Kidney (tissue), 14 donors: Measurements from ENCODE around the gene SRM. TPM values are rescaled to one million over a fixed set of nuclear protein-coding genes. Genes with fewer than 3 reads are reported as not detected.
"Not testable (repeated sequence)": the region's sequence is repeated elsewhere in the genome, so short reads cannot be mapped to it uniquely, and the experiment has no call there.

ENCODE experiments used
- DNase-seq, 5 donors: peaks; one replicate each; pipeline ENCODE4 v3.0.0-alpha.2; 2013 to 2020
- FAIRE-seq: peaks from 2 replicates; lab custom pipeline; 2012; peaks lifted over from hg19 to GRCh38; lab: Jason Lieb, UNC
- H3K27ac ChIP-seq, 2 donors: one replicate each; pipeline ENCODE4 v1.7.0; 2013; ENCODE audit warnings: low read depth in 2 of 2, low read length in 2 of 2, inconsistent platforms in 1 of 2
- H3K27me3 ChIP-seq: one replicate; pipeline ENCODE4 v1.7.1; 2013; ENCODE audit warnings: low read length, inconsistent platforms; ENCODE audit not compliant: control insufficient read depth, insufficient read depth
- H3K36me3 ChIP-seq, 3 donors: one replicate each; pipeline versions ENCODE4 v1.7.0 to v1.7.1; 2013; ENCODE audit warnings: low read length in 3 of 3, control low read depth in 1 of 3, inconsistent platforms in 1 of 3; ENCODE audit not compliant: insufficient read depth in 3 of 3, control insufficient read depth in 2 of 3
- H3K4me1 ChIP-seq, 3 donors: one replicate each; pipeline versions ENCODE4 v1.7.0 to v1.7.1; 2013; ENCODE audit warnings: low read length in 3 of 3, inconsistent platforms in 1 of 3, low read depth in 1 of 3; ENCODE audit not compliant: control insufficient read depth in 2 of 3, insufficient read depth in 2 of 3
- H3K4me3 ChIP-seq, 3 donors: one replicate each; pipeline versions ENCODE4 v1.7.0 to v1.8.1; 2013; ENCODE audit warnings: low read length in 3 of 3, control low read depth in 1 of 3, inconsistent platforms in 1 of 3
- H3K9ac ChIP-seq, 3 donors: one replicate each; pipeline versions ENCODE4 v1.7.0 to v1.7.1; 2013; ENCODE audit warnings: low read length in 3 of 3, control low read depth in 1 of 3, inconsistent platforms in 1 of 3
- H3K9me3 ChIP-seq, 3 donors: one replicate each; pipeline versions ENCODE4 v1.7.0 to v1.7.1; 2013; ENCODE audit warnings: low read length in 3 of 3, control low read depth in 1 of 3, inconsistent platforms in 1 of 3; ENCODE audit not compliant: control insufficient read depth in 2 of 3, insufficient read depth in 1 of 3
- intact Hi-C: fragments of 100-400 bp; cut with DNase I; formaldehyde crosslinking; loops from one replicate; pipeline ENCODE4 v1.11.1; 2022
- polyA plus RNA-seq: library from polyadenylated mRNA; stranded (reverse); fragments of 350-450 nt; fragmentation: Illumina TruSeq; extraction: RNeasy Lipid Tissue Mini Kit (QIAGEN cat#74804); gene quantifications from one replicate; pipeline ENCODE4 v1.2.3, GENCODE V29; 2014; ENCODE audit warnings: low read depth, low replicate concordance; ENCODE audit not compliant: insufficient read depth
- total RNA-seq: library from RNA; stranded (reverse); fragmentation: NEBNext Ultra II Directional; extraction: Animal tissue kit (Norgen Biotek cat#: 25700); gene quantifications from one replicate; pipeline ENCODE4 v1.2.1, GENCODE V29; 2021
- TF ChIP-seq, protein P1 (sequence below): IDR thresholded peaks from 3 replicates; pipeline ENCODE4 v1.5.1; 2012; ENCODE audit warnings: mild to moderate bottlenecking, moderate library complexity, borderline replicate concordance; ENCODE audit not compliant: insufficient read depth; ENCODE audit errors: extremely low read depth
- donor health status: control.
- donor health status: control.
- donor health status: control.
- donor health status: control.
- donor health status: control.
- donor health status: DM: yes; HTN: yes; CAD: no.
- donor health status: Normal renal cell carcinoma (clear cell type).

Gene SRM
- total and polyA plus RNA-seq, 2 donors from 2014 or later: 52.9 to 59.5 TPM

DNA sequence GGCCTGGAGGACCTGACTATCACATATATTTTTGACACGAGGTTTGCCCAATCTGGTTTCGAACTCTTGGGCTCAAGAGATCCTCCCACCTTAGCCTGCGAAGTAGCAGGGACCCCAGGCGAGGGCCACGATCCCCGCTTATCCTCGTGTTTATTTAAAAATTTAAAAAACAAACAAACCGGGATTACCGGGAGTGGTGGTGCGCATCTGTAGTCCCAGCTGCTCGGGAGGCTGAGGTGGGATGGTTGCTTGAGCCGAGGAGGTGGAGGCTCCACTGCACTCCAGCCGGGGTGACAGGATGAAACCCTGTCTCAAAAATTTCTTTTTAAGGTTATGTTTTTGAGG is 40.3 kb upstream of the SRM start:
- no peak for DNase-seq
- intact Hi-C loops: no loop called here
- Histone ChIP-seq H3K4me1 (peaks cover 0 to 8% (median 5%) of the 10 kb centered on the region in 3 donors), H3K9ac (peak overlapping the region; percentile 58 to 87 (median 67)), H3K4me3 (peak overlapping the region; percentile 80 to 96 (median 85)), H3K27ac (peak overlapping the region in 1 of 2 donors; percentile 65), H3K36me3 (peaks cover 0 to 9% (median 4%) of the 10 kb centered on the region in 3 donors), H3K9me3 (no peaks in the 10 kb centered on the region), H3K27me3 (no peaks in the 10 kb centered on the region)
- TF ChIP-seq, protein P1, sequence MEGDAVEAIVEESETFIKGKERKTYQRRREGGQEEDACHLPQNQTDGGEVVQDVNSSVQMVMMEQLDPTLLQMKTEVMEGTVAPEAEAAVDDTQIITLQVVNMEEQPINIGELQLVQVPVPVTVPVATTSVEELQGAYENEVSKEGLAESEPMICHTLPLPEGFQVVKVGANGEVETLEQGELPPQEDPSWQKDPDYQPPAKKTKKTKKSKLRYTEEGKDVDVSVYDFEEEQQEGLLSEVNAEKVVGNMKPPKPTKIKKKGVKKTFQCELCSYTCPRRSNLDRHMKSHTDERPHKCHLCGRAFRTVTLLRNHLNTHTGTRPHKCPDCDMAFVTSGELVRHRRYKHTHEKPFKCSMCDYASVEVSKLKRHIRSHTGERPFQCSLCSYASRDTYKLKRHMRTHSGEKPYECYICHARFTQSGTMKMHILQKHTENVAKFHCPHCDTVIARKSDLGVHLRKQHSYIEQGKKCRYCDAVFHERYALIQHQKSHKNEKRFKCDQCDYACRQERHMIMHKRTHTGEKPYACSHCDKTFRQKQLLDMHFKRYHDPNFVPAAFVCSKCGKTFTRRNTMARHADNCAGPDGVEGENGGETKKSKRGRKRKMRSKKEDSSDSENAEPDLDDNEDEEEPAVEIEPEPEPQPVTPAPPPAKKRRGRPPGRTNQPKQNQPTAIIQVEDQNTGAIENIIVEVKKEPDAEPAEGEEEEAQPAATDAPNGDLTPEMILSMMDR: no peak
- FAIRE-seq: no peak

DNA sequence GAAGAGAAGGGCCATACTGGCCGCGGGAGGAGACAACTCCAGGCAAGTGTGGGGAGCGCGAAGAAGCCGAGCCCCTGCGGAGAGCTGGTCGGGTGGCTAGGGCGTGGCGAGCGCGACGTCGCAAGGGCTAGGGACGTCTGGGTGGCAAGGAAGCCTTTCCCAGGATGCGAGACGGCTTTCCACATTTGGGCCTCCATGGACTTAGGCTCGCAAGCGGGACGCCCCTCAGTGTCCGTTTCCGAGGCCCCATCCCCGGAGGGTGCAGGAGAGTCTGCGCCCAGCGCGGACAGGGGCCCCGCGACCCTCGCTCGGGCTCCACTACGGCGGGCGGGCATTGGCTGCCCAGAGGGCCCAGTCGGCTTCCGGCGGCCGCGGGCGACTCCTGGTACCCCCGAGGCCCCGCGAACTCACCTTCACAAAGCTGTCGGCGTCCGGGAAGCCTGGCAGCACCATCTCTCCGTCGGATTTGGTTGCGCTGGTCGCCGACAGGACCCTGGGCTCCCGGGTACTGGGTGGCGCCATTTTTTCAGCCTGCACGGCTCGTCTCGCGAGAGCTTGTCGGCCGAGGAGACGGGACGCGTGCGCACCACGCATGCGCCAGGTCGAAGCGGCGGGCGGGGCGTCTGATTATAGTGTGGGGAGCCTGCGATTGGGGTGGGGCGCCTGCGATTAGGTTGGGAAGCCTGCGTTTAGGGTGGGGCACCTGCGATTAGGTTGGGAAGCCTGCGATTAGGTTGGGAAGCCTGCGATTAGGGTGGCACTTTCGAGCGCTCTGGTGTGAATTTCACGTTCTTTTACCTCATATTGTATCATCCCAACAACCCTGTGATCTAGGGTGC is 39.7 kb upstream of the SRM start, which contains the start of gene EXOSC10:
TSS of gene EXOSC10 (minus strand) at position 560 of the 839 bp plus-strand sequence. CDS start at position 522, 38 bp downstream.
- peaks cover 0 to 9% (median 4%) of the 10 kb centered on the region in 3 donors for H3K36me3 ChIP-seq
- peak within 1 kb of the TSS in 1 of 2 donors; percentile 65 for H3K27ac ChIP-seq
- H3K4me1 ChIP-seq: peaks cover 0 to 8% (median 5%) of the 10 kb centered on the region in 3 donors
- intact Hi-C loops: no loop called here
- peak within 1 kb of the TSS; percentile 80 to 96 (median 85) for H3K4me3 ChIP-seq
- no peak for FAIRE-seq
- no peaks in the 10 kb centered on the region for H3K9me3 ChIP-seq
- peak within 1 kb of the TSS; percentile 58 to 90 (median 87) for H3K9ac ChIP-seq
- TF ChIP-seq, protein P1: no peak
- no peaks in the 10 kb centered on the region for H3K27me3 ChIP-seq
- DNase-seq: peak; percentile 92 to 97 (median 94)

DNA sequence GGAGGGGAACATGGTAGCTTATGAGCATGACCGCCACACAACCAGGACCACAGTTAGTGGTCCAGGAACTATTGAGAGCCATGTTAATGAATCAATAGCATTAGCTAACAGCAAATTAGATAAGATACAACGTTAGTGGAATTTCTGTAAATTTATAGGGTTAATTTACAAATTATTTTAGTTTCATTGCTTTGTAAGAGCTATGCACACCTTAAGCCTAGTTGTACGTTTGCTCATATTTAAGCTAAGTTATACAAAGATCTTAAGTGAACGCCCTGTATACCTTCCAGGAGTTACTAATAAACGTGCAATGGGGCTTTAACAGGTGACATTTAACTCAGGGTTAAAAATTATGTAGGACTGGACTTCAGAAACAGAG is 39.1 kb upstream of the SRM start:
- H3K27me3 ChIP-seq: no peaks in the 10 kb centered on the region
- intact Hi-C loops: no loop called here

GRCh38 chr1:11083784-11084183 is 24.0 kb upstream of the SRM start:
- H3K27ac ChIP-seq, H3K9me3 ChIP-seq, intact Hi-C loops, H3K9ac ChIP-seq, H3K27me3 ChIP-seq, H3K4me1 ChIP-seq, DNase-seq, H3K4me3 ChIP-seq, FAIRE-seq: not testable (repeated sequence)
- H3K36me3 ChIP-seq: peaks cover 16 to 54% (median 40%) of the 10 kb centered on the region in 3 donors

More for the DNA sequence above, 39.1 kb upstream of the SRM start:
- Histone ChIP-seq H3K36me3 (peaks cover 0 to 9% (median 4%) of the 10 kb centered on the region in 3 donors), H3K27ac (no peak overlapping the region), H3K9ac (peak overlapping the region; percentile 41 to 87 (median 58)), H3K9me3 (no peaks in the 10 kb centered on the region), H3K4me3 (peak overlapping the region; percentile 73 to 96 (median 85)), H3K4me1 (peaks cover 0 to 8% (median 5%) of the 10 kb centered on the region in 3 donors)
- TF ChIP-seq, protein P1: no peak
- FAIRE-seq: no peak
- DNase-seq: no peak
